Suprapubic skin (tissue), 4 donors: ENCODE data around the gene FAM89B. TPM values are rescaled to one million over a fixed set of nuclear protein-coding genes. Genes with fewer than 3 reads are reported as not detected.

ENCODE experiments used
- DNase-seq, 2 donors: peaks; one replicate each; pipeline ENCODE4 v3.0.0-alpha.2; 2019; ENCODE audit warnings: low spot score in 2 of 2
- H3K27ac ChIP-seq: fragments of 200-600 bp; sonication (generic); one replicate; pipeline ENCODE4 v1.5.1; 2019
- H3K27me3 ChIP-seq: fragments of 200-600 bp; sonication (generic); one replicate; pipeline ENCODE4 v1.5.1; 2019
- H3K36me3 ChIP-seq: fragments of 200-600 bp; sonication (generic); one replicate; pipeline ENCODE4 v1.5.1; 2019
- H3K4me1 ChIP-seq: fragments of 200-600 bp; sonication (generic); one replicate; pipeline ENCODE4 v1.5.1; 2019
- H3K4me3 ChIP-seq: fragments of 200-600 bp; sonication (generic); one replicate; pipeline ENCODE4 v1.5.1; 2019; ENCODE audit warnings: mild to moderate bottlenecking
- H3K9me3 ChIP-seq: fragments of 200-600 bp; sonication (generic); one replicate; pipeline ENCODE4 v1.5.1; 2019
- CTCF ChIP-seq, 2 donors: fragments of 200-600 bp in 1 of 2; fragments of 450-650 bp in 1 of 2; sonication (generic) in 1 of 2; IDR thresholded peaks; one replicate each; pipeline ENCODE4 v1.5.1; 2016 to 2019; ENCODE audit warnings: antibody characterized with exemption in 2 of 2, mild to moderate bottlenecking in 1 of 2, moderate library complexity in 1 of 2
- EP300 ChIP-seq: sonication (generic); formaldehyde crosslinking; IDR thresholded peaks from one replicate; pipeline ENCODE4 v1.6.1; 2017; ENCODE audit warnings: antibody characterized with exemption
- POLR2A ChIP-seq, 2 donors: fragments of 450-650 bp; IDR thresholded peaks; one replicate each; pipeline ENCODE4 v1.6.1; 2017; ENCODE audit warnings: antibody characterized with exemption in 2 of 2, mild to moderate bottlenecking in 2 of 2, moderate library complexity in 2 of 2
- POLR2AphosphoS5 ChIP-seq, 3 donors: sonication (generic); formaldehyde crosslinking; IDR thresholded peaks; one replicate each; pipeline ENCODE4 v1.6.1; 2017; ENCODE audit warnings: antibody characterized with exemption in 3 of 3
- WGBS: methylation state at CpG from one replicate; pipeline ENCODE4 v1.1.5; 2018; 5-methylcytosine and 5-hydroxymethylcytosine counted together
- total RNA-seq, 4 donors: library from RNA; depleted of rRNA; stranded (reverse); fragments of >200 nt; gene quantifications; one replicate each; pipeline ENCODE4 v1.1.0, GENCODE V29; 2016

Gene FAM89B
- total RNA-seq, 4 donors from 2014 or later, result 45.2 to 103 (median 72.0) TPM

- Histone ChIP-seq H3K27me3 (no peaks in the 10 kb centered on the region), H3K27ac (no peak overlapping the region), H3K36me3 (peaks cover 14% of the 10 kb centered on the region), H3K4me3 (no peak overlapping the region), H3K4me1 (peaks cover 25% of the 10 kb centered on the region), H3K9me3 (no peaks in the 10 kb centered on the region)
- DNase-seq, result no peak
- WGBS, result 84% methylated on average over 51 of the region's 52 CpGs
- no peak for TF ChIP-seq POLR2AphosphoS5 (IDR thresholded peaks at IDR 0.05)
- no peak for TF ChIP-seq POLR2A (IDR thresholded peaks at IDR 0.05)
- no peak for TF ChIP-seq CTCF (IDR thresholded peaks at IDR 0.05)
- TF ChIP-seq EP300, result no peak
Measured at GRCh38 chr11:65547446-65548125, 24.8 kb upstream of the FAM89B start.

GRCh38 chr11:65548395-65548794 is 23.9 kb upstream of the FAM89B start:
- H3K4me3 ChIP-seq, result no peak overlapping the region
- peaks cover 14% of the 10 kb centered on the region for H3K36me3 ChIP-seq
- no peaks in the 10 kb centered on the region for H3K9me3 ChIP-seq
- no peaks in the 10 kb centered on the region for H3K27me3 ChIP-seq
- no peak for DNase-seq
- H3K4me1 ChIP-seq, result peaks cover 32% of the 10 kb centered on the region
- H3K27ac ChIP-seq, result no peak overlapping the region
- TF ChIP-seq CTCF (IDR thresholded peaks at IDR 0.05), result no peak
- TF ChIP-seq POLR2A (IDR thresholded peaks at IDR 0.05), result no peak
- no peak for TF ChIP-seq EP300
- TF ChIP-seq POLR2AphosphoS5 (IDR thresholded peaks at IDR 0.05), result no peak
- 95% methylated on average over 3 of the region's 3 CpGs for WGBS

- 88% methylated on average over 3 of the region's 3 CpGs for WGBS
- no peak for DNase-seq
- no peak overlapping the region for H3K27ac ChIP-seq
- TF ChIP-seq CTCF (IDR thresholded peaks at IDR 0.05), result no peak
- no peak for TF ChIP-seq POLR2A (IDR thresholded peaks at IDR 0.05)
- no peak for TF ChIP-seq EP300
- TF ChIP-seq POLR2AphosphoS5 (IDR thresholded peaks at IDR 0.05), result no peak
- H3K4me3 ChIP-seq, result no peak overlapping the region
- peaks cover 38% of the 10 kb centered on the region for H3K4me1 ChIP-seq
- peaks cover 14% of the 10 kb centered on the region for H3K36me3 ChIP-seq
- H3K27me3 ChIP-seq, result no peaks in the 10 kb centered on the region
- H3K9me3 ChIP-seq, result no peaks in the 10 kb centered on the region
Measured at GRCh38 chr11:65549096-65549495, 23.2 kb upstream of the FAM89B start.

- H3K27ac ChIP-seq, result no peak overlapping the region
- no peak overlapping the region for H3K4me3 ChIP-seq
- H3K9me3 ChIP-seq, result no peaks in the 10 kb centered on the region
- H3K4me1 ChIP-seq, result peaks cover 53% of the 10 kb centered on the region
- 89% methylated on average over 6 of the region's 17 CpGs for WGBS
- H3K36me3 ChIP-seq, result peaks cover 14% of the 10 kb centered on the region
- no peak for TF ChIP-seq POLR2A (IDR thresholded peaks at IDR 0.05)
- peak in 1 of 2 donors; percentile 56 for TF ChIP-seq CTCF (IDR thresholded peaks at IDR 0.05)
- no peak for TF ChIP-seq POLR2AphosphoS5 (IDR thresholded peaks at IDR 0.05)
- TF ChIP-seq EP300, result no peak
- H3K27me3 ChIP-seq, result no peaks in the 10 kb centered on the region
- no peak for DNase-seq
Measured at GRCh38 chr11:65551572-65552387, 20.6 kb upstream of the FAM89B start.

- Histone ChIP-seq H3K27ac (no peak overlapping the region), H3K36me3 (peaks cover 14% of the 10 kb centered on the region), H3K27me3 (no peaks in the 10 kb centered on the region), H3K4me3 (no peak overlapping the region), H3K4me1 (peaks cover 57% of the 10 kb centered on the region), H3K9me3 (no peaks in the 10 kb centered on the region)
- TF ChIP-seq POLR2A (IDR thresholded peaks at IDR 0.05) (no peak), POLR2AphosphoS5 (IDR thresholded peaks at IDR 0.05) (no peak), EP300 (no peak), CTCF (IDR thresholded peaks at IDR 0.05) (no peak)
- DNase-seq, result no peak
- 89% methylated on average over 5 of the region's 9 CpGs for WGBS
Measured at GRCh38 chr11:65552388-65552951, 19.9 kb upstream of the FAM89B start.
